CD4-positive, alpha-beta T cell treated with Interleukin-17A for 4 hours (primary cell): ENCODE results near the gene POLA1.

Source experiments
- DNase-seq: peaks from one replicate; pipeline ENCODE4 v3.0.0-alpha.2; 2020; ENCODE audit warnings: mixed read lengths

POLA1 gene

GRCh38 chrX:25011589-25012432 is 318.1 kb downstream of the POLA1 start:
- DNase-seq: no peak

GRCh38 chrX:25012433-25012735 is 318.7 kb downstream of the POLA1 start:
- DNase-seq: no peak

- no peak for DNase-seq
These were observed 319.3 kb downstream of the POLA1 start for GRCh38 chrX:25012793-25013631.

- no peak for DNase-seq
These were observed 320.1 kb downstream of the POLA1 start for GRCh38 chrX:25013632-25014365.

GRCh38 chrX:25014366-25014838 is 320.7 kb downstream of the POLA1 start:
- DNase-seq: no peak

- DNase-seq: no peak
These were observed 322.0 kb downstream of the POLA1 start, which contains the start of gene ARX for GRCh38 chrX:25015486-25016360. TSS of gene ARX (minus strand) at chrX:25015965. CDS start at chrX:25015737, 228 bp downstream.

GRCh38 chrX:25016361-25016671 is 322.6 kb downstream of the POLA1 start:
- no peak for DNase-seq

GRCh38 chrX:25016938-25017598 is 323.4 kb downstream of the POLA1 start:
- DNase-seq: no peak

- no peak for DNase-seq
These were observed 324.0 kb downstream of the POLA1 start for GRCh38 chrX:25017667-25018247.

GRCh38 chrX:25018682-25019081 is 325.0 kb downstream of the POLA1 start:
- DNase-seq: no peak

GRCh38 chrX:25019707-25020390 is 326.1 kb downstream of the POLA1 start:
- DNase-seq: no peak

- DNase-seq: no peak
These were observed 326.7 kb downstream of the POLA1 start for GRCh38 chrX:25020391-25020904.

GRCh38 chrX:25020905-25021449 is 327.3 kb downstream of the POLA1 start:
- DNase-seq: peak; percentile 34

GRCh38 chrX:25022499-25023325 is 329.0 kb downstream of the POLA1 start:
- no peak for DNase-seq

- DNase-seq: no peak
These were observed 330.2 kb downstream of the POLA1 start for GRCh38 chrX:25023908-25024307.

- DNase-seq: no peak
These were observed 331.9 kb downstream of the POLA1 start for GRCh38 chrX:25025615-25026014.

- no peak for DNase-seq
These were observed 332.9 kb downstream of the POLA1 start for GRCh38 chrX:25026576-25026975.

GRCh38 chrX:25028726-25029125 is 335.0 kb downstream of the POLA1 start:
- no peak for DNase-seq

GRCh38 chrX:25029288-25029825 is 335.6 kb downstream of the POLA1 start:
- no peak for DNase-seq
